Stimulated activated CD4-positive, alpha-beta T cell treated with anti-CD3 and anti-CD28 coated beads, Interleukin-15, amount 100 ng/mL, for 48 hours (primary cell): ENCODE data around the gene MLC1.

Experiments used
- DNase-seq, 2 donors: peaks; one replicate each; pipeline ENCODE4 v3.0.0-alpha.2; 2020; ENCODE audit warnings: low read depth in 2 of 2

Gene MLC1

GRCh38 chr22:50058061-50058905, 26.9 kb downstream of the MLC1 start, which contains the start of gene TTLL8:
TSS of gene TTLL8 (minus strand) at chr22:50058298.
- no peak for DNase-seq

- no peak for DNase-seq
These were observed 27.8 kb downstream of the MLC1 start for GRCh38 chr22:50057278-50058060.

- no peak for DNase-seq
These were observed 28.8 kb downstream of the MLC1 start for GRCh38 chr22:50056214-50056972.

- DNase-seq = no peak
These were observed 31.4 kb downstream of the MLC1 start for GRCh38 chr22:50053861-50054260.

GRCh38 chr22:50051930-50052329, 33.3 kb downstream of the MLC1 start:
- no peak for DNase-seq

- no peak for DNase-seq
These were observed 35.7 kb downstream of the MLC1 start for GRCh38 chr22:50049299-50050195.

GRCh38 chr22:50048836-50049235, 36.4 kb downstream of the MLC1 start:
- DNase-seq = no peak

GRCh38 chr22:50048061-50048765, 37.0 kb downstream of the MLC1 start:
- no peak for DNase-seq

GRCh38 chr22:50047346-50047745, 37.9 kb downstream of the MLC1 start:
- DNase-seq = no peak

GRCh38 chr22:50046481-50047245, 38.6 kb downstream of the MLC1 start:
- no peak for DNase-seq

- DNase-seq = no peak
These were observed 39.2 kb downstream of the MLC1 start for GRCh38 chr22:50046019-50046415.

- DNase-seq = no peak
These were observed 39.8 kb downstream of the MLC1 start for GRCh38 chr22:50045211-50046018.

- DNase-seq = no peak
These were observed 40.6 kb downstream of the MLC1 start for GRCh38 chr22:50044485-50045118.

GRCh38 chr22:50041361-50042065, 43.7 kb downstream of the MLC1 start:
- no peak for DNase-seq

- no peak for DNase-seq
These were observed 44.5 kb downstream of the MLC1 start for GRCh38 chr22:50040717-50041116.

- DNase-seq = no peak
These were observed 45.4 kb downstream of the MLC1 start for GRCh38 chr22:50039669-50040443.
